Spleen (tissue), 11 donors: ENCODE data around the gene MALSU1. TPM values are rescaled to one million over a fixed set of nuclear protein-coding genes. Genes with fewer than 3 reads are reported as not detected.
A peak's percentile ranks its signal among the peaks of the same experiment; 100 is the strongest.

ENCODE experiments used
- DNase-seq: peaks from one replicate; pipeline ENCODE4 v3.0.0-alpha.2; 2020
- H3K27ac ChIP-seq, 8 donors: fragments of 200-600 bp; sonication (generic) in 7 of 8; 1 replicate in 4 of 8; 2 replicates in 4 of 8; pipeline versions ENCODE4 v1.5.0 to v1.8.0; 2016 to 2021; ENCODE audit warnings: inconsistent platforms in 4 of 8, mild to moderate bottlenecking in 4 of 8, moderate library complexity in 1 of 8
- H3K27me3 ChIP-seq, 7 donors: fragments of 200-600 bp; sonication (generic) in 6 of 7; replicated peaks in 1 of 7; 1 replicate in 4 of 7; 2 replicates in 3 of 7; pipeline versions ENCODE4 v1.5.0 to v1.8.0; 2016 to 2021; ENCODE audit warnings: inconsistent platforms in 3 of 7, mild to moderate bottlenecking in 1 of 7
- H3K36me3 ChIP-seq, 6 donors: fragments of 200-600 bp; sonication (generic) in 5 of 6; 1 replicate in 4 of 6; 2 replicates in 2 of 6; pipeline versions ENCODE4 v1.5.0 to v1.8.0; 2016 to 2021; ENCODE audit warnings: inconsistent platforms in 2 of 6
- H3K4me1 ChIP-seq, 6 donors: fragments of 200-600 bp; sonication (generic) in 5 of 6; 1 replicate in 3 of 6; 2 replicates in 3 of 6; pipeline versions ENCODE4 v1.5.0 to v1.8.0; 2016 to 2021; ENCODE audit warnings: inconsistent platforms in 3 of 6
- H3K4me3 ChIP-seq, 8 donors: fragments of 200-600 bp; sonication (generic) in 7 of 8; 1 replicate in 4 of 8; 2 replicates in 4 of 8; pipeline versions ENCODE4 v1.5.0 to v1.8.0; 2016 to 2021; ENCODE audit warnings: inconsistent platforms in 4 of 8, mild to moderate bottlenecking in 4 of 8, moderate library complexity in 2 of 8
- H3K9me3 ChIP-seq, 8 donors: fragments of 200-600 bp; sonication (generic) in 7 of 8; 1 replicate in 4 of 8; 2 replicates in 4 of 8; pipeline versions ENCODE4 v1.5.0 to v1.8.0; 2016 to 2021; ENCODE audit warnings: inconsistent platforms in 4 of 8
- CTCF ChIP-seq, 11 experiments: fragments of 200-600 bp in 7 of 11; fragments of 450-650 bp in 4 of 11; sonication (generic) in 4 of 11; IDR thresholded peaks in 8 of 11; conservative IDR thresholded peaks in 3 of 11; 1 replicate in 7 of 11; 2 replicates in 4 of 11; pipeline versions ENCODE4 v1.4.0 to v1.8.0; 2016 to 2021; ENCODE audit warnings: antibody characterized with exemption in 11 of 11, inconsistent platforms in 4 of 11, mild to moderate bottlenecking in 1 of 11
- POLR2A ChIP-seq, 3 donors: fragments of 450-650 bp; IDR thresholded peaks; one replicate each; pipeline ENCODE4 v1.5.1; 2017; ENCODE audit warnings: antibody characterized with exemption in 3 of 3, mild to moderate bottlenecking in 1 of 3
- POLR2AphosphoS5 ChIP-seq, 3 donors: sonication (generic); formaldehyde crosslinking; IDR thresholded peaks; one replicate each; pipeline ENCODE4 v1.5.1; 2017; ENCODE audit warnings: antibody characterized with exemption in 3 of 3
- WGBS, 5 donors: extraction: QIAGEN DNeasy Blood & Tissue Kit in 3 of 5; methylation state at CpG; one replicate each; pipeline versions ENCODE4 v1.1.5 to v1.1.7; 2013 to 2018; 5-methylcytosine and 5-hydroxymethylcytosine counted together
- intact Hi-C: fragments of 100-400 bp; cut with DNase I; formaldehyde crosslinking; loops from one replicate; pipeline ENCODE4 v1.15.0; 2023; ENCODE audit warnings: low total_unique reads
- polyA plus RNA-seq, 3 donors: library from polyadenylated mRNA; stranded (reverse); fragments of 200-250 nt; gene quantifications; one replicate each; pipeline ENCODE4 v1.2.1, GENCODE V29; 2013
- total RNA-seq, 7 donors: library from RNA; depleted of rRNA in 3 of 7; stranded (reverse); fragments of >200 nt in 3 of 7; fragmentation: NEBNext Ultra II Directional in 4 of 7; extraction: Animal tissue kit (Norgen Biotek cat#: 25700) in 4 of 7; gene quantifications; one replicate each; pipeline versions ENCODE4 v1.1.0 to v1.2.1, GENCODE V29; 2016 to 2021
- donor health status: healthy with polysubstance abuse.
- donor health status: DM: no; HTN: no; CAD: no; lungs with moderate emphysema.
- donor health status: DM: no; HTN: no; CAD: no.
- donor health status: Bipolar disorder and iron deficiency.
- donor health status: healthy.
- donor health status: DM: no; HTN: no; CAD: no.
- donor health status: DM: yes; HTN: yes; CAD: no.

The MALSU1 gene
- total and polyA plus RNA-seq, 10 donors = 18.3 to 49.8 (median 34.2) TPM

GRCh38 chr7:23353172-23353571 lies 54.0 kb downstream of the MALSU1 start:
- Histone ChIP-seq H3K27me3 (peaks cover 0 to 6% (median 0%) of the 10 kb centered on the region in 7 donors), H3K27ac (no peak overlapping the region), H3K4me3 (no peak overlapping the region), H3K4me1 (peaks cover 0 to 7% (median 0%) of the 10 kb centered on the region in 6 donors), H3K9me3 (no peaks in the 10 kb centered on the region), H3K36me3 (no peaks in the 10 kb centered on the region)
- intact Hi-C loops = no loop called here
- 79 to 89% (median 85%) methylated on average over 5 of the region's 5 CpGs for WGBS, 5 donors
- TF ChIP-seq CTCF (IDR thresholded peaks at IDR 0.05 in 8 of 11, conservative IDR thresholded peaks at IDR 0.05 in 3 of 11) (no peak), POLR2A (IDR thresholded peaks at IDR 0.05) (no peak), POLR2AphosphoS5 (IDR thresholded peaks at IDR 0.05) (no peak)
- DNase-seq = no peak

DNA sequence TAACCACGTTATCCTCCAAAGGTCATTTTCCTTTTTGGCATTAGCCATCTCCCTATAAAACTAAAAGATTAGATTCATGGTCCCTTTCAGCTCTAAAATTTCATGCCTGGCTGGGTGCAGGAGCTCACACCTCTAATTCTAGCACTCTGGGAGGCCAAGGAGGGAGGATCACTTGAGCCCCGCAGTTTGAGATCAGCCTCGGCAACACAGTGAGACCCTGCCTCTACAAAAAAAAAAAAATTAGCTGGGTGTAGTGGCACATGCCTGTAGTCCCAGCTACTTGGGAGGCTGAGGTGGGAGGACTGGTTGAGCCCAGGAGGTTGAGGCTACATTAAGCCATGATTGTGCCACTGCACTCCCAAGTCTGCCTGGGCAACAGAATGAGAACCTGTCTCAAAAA lies 57.0 kb downstream of the MALSU1 start:
- Histone ChIP-seq H3K27me3 (peaks cover 0 to 6% (median 0%) of the 10 kb centered on the region in 7 donors), H3K4me1 (peaks cover 0 to 7% (median 0%) of the 10 kb centered on the region in 6 donors), H3K36me3 (no peaks in the 10 kb centered on the region), H3K4me3 (no peak overlapping the region), H3K9me3 (no peaks in the 10 kb centered on the region), H3K27ac (no peak overlapping the region)
- 59 to 96% (median 66%) methylated on average over 2 to 3 of the region's 3 CpGs for WGBS, 5 donors
- no peak for DNase-seq
- TF ChIP-seq POLR2A (IDR thresholded peaks at IDR 0.05) (no peak), POLR2AphosphoS5 (IDR thresholded peaks at IDR 0.05) (no peak), CTCF (IDR thresholded peaks at IDR 0.05 in 8 of 11, conservative IDR thresholded peaks at IDR 0.05 in 3 of 11) (no peak)
- intact Hi-C loops = no loop called here

- Histone ChIP-seq H3K4me3 (no peak overlapping the region), H3K36me3 (no peaks in the 10 kb centered on the region), H3K27me3 (peaks cover 0 to 6% (median 0%) of the 10 kb centered on the region in 7 donors), H3K4me1 (peaks cover 0 to 7% (median 0%) of the 10 kb centered on the region in 6 donors), H3K9me3 (no peaks in the 10 kb centered on the region), H3K27ac (no peak overlapping the region)
- TF ChIP-seq POLR2AphosphoS5 (IDR thresholded peaks at IDR 0.05) = no peak
- no peak for TF ChIP-seq CTCF (IDR thresholded peaks at IDR 0.05 in 8 of 11, conservative IDR thresholded peaks at IDR 0.05 in 3 of 11)
- no peak for TF ChIP-seq POLR2A (IDR thresholded peaks at IDR 0.05)
- no peak for DNase-seq
- WGBS, 5 donors = 42 to 61% (median 55%) methylated on average over 3 of the region's 3 CpGs
- intact Hi-C loops = no loop called here
Measured at GRCh38 chr7:23356726-23357125, 57.6 kb downstream of the MALSU1 start.

- H3K9me3 ChIP-seq = no peaks in the 10 kb centered on the region
- 22 to 27% (median 24%) methylated on average over 6 of the region's 6 CpGs for WGBS, 5 donors
Measured at GRCh38 chr7:23357190-23358093, 58.3 kb downstream of the MALSU1 start.

More at GRCh38 chr7:23357190-23358093, 58.3 kb downstream of the MALSU1 start:
- H3K36me3 ChIP-seq = no peaks in the 10 kb centered on the region
- peaks cover 0 to 6% (median 0%) of the 10 kb centered on the region in 7 donors for H3K27me3 ChIP-seq
- H3K27ac ChIP-seq = no peak overlapping the region
- H3K4me1 ChIP-seq = peaks cover 0 to 7% (median 0%) of the 10 kb centered on the region in 6 donors
- no peak for DNase-seq
- no peak overlapping the region for H3K4me3 ChIP-seq
- intact Hi-C loops = no loop called here
- TF ChIP-seq POLR2AphosphoS5 (IDR thresholded peaks at IDR 0.05) (no peak), POLR2A (IDR thresholded peaks at IDR 0.05) (no peak), CTCF (IDR thresholded peaks at IDR 0.05 in 8 of 11, conservative IDR thresholded peaks at IDR 0.05 in 3 of 11) (peak in 5 of 11 experiments; percentile 10 to 41 (median 24))
